ENCODE data around the gene GBGT1.

GRCh38 chr9:133143639-133144141, 20.0 kb downstream of the GBGT1 start:
- TF ChIP-seq CTCF (IDR thresholded peaks at IDR 0.05; ENCODE audit: poor library complexity, severe bottlenecking) (no peak), EZH2 (IDR thresholded peaks at IDR 0.05; ENCODE audit: borderline replicate concordance, insufficient read depth, low read length, poor library complexity, severe bottlenecking) (no peak), POLR2AphosphoS5 (IDR thresholded peaks at IDR 0.05) (no peak), REST (IDR thresholded peaks at IDR 0.05; ENCODE audit: borderline replicate concordance) (no peak), TAF1 (IDR thresholded peaks at IDR 0.05; ENCODE audit: low read depth) (no peak)
